WTC11 (cell line): ENCODE measurements around the gene PIP4K2A. TPM values are rescaled to one million over a fixed set of nuclear protein-coding genes. Genes with fewer than 3 reads are reported as not detected.

ENCODE experiments used
- ATAC-seq: fragments of 200-7000 bp; cut with Tn5 transposase; 2 replicates; pipeline ENCODE4 v1.10.0; 2021; ENCODE audit warnings: mild to moderate bottlenecking, moderate library complexity
- CTCF ChIA-PET: fragments of 300-600 bp; sonication (Branson Sonifier 250); formaldehyde crosslinking; loops from one replicate; lab custom pipeline; 2021; ENCODE audit warnings: antibody characterized with exemption; lab: Charles Lee
- POLR2A ChIA-PET: fragments of 350-600 bp; sonication (Branson Sonifier 250); formaldehyde crosslinking; loops from one replicate; lab custom pipeline; 2021; ENCODE audit warnings: antibody characterized with exemption; lab: Charles Lee
- DNase-seq: peaks from one replicate; pipeline ENCODE4 v3.0.0; 2021; ENCODE audit warnings: low spot score
- H3K27ac Mint-ChIP-seq: 2 replicates; pipeline ENCODE4 v1.8.0; 2021; ENCODE audit warnings: mixed read lengths
- H3K27me3 Mint-ChIP-seq: 2 replicates; pipeline ENCODE4 v1.8.0; 2021; ENCODE audit warnings: low read depth, mild to moderate bottlenecking, moderate library complexity, mixed read lengths
- H3K36me3 Mint-ChIP-seq: 2 replicates; pipeline ENCODE4 v1.8.0; 2021; ENCODE audit warnings: mixed read lengths
- H3K4me1 Mint-ChIP-seq: 2 replicates; pipeline ENCODE4 v1.8.0; 2022; ENCODE audit warnings: mixed read lengths
- H3K4me3 Mint-ChIP-seq: 2 replicates; pipeline ENCODE4 v1.8.0; 2021; ENCODE audit warnings: mild to moderate bottlenecking, moderate library complexity, mixed read lengths
- H3K9me3 Mint-ChIP-seq: 2 replicates; pipeline ENCODE4 v1.8.0; 2021; ENCODE audit warnings: mixed read lengths
- CREM ChIP-seq: sonication (generic); formaldehyde crosslinking; IDR thresholded peaks from 2 replicates; pipeline ENCODE4 v1.8.1; 2022; ENCODE audit warnings: mild to moderate bottlenecking, missing genetic modification reagents, moderate library complexity
- E2F1 ChIP-seq: sonication (generic); formaldehyde crosslinking; IDR thresholded peaks from 2 replicates; pipeline ENCODE4 v1.8.0; 2022; ENCODE audit warnings: mild to moderate bottlenecking, missing genetic modification reagents
- ELF4 ChIP-seq: sonication (generic); formaldehyde crosslinking; IDR thresholded peaks from 2 replicates; pipeline ENCODE4 v1.8.1; 2022; ENCODE audit warnings: low read depth, mild to moderate bottlenecking, moderate library complexity, missing genetic modification reagents
- EMX1 ChIP-seq: fragments of 250-450 bp; sonication (Bioruptor Pico); IDR thresholded peaks from 2 replicates; pipeline ENCODE4 v1.8.0; 2021; ENCODE audit warnings: mild to moderate bottlenecking
- FOXP1 ChIP-seq: sonication (generic); formaldehyde crosslinking; IDR thresholded peaks from 2 replicates; pipeline ENCODE4 v1.8.0; 2022; ENCODE audit warnings: missing genetic modification reagents, mild to moderate bottlenecking, moderate library complexity, borderline replicate concordance
- FOXP4 ChIP-seq: sonication (generic); formaldehyde crosslinking; IDR thresholded peaks from 2 replicates; pipeline ENCODE4 v1.8.0; 2022; ENCODE audit warnings: mild to moderate bottlenecking, missing genetic modification reagents
- IRF2 ChIP-seq: sonication (generic); formaldehyde crosslinking; IDR thresholded peaks from 2 replicates; pipeline ENCODE4 v1.8.0; 2022; ENCODE audit warnings: low read depth, missing genetic modification reagents, borderline replicate concordance
- MXD4 ChIP-seq: fragments of 250-450 bp; sonication (Bioruptor Pico); IDR thresholded peaks from 2 replicates; pipeline ENCODE4 v1.8.0; 2021; ENCODE audit warnings: mild to moderate bottlenecking, moderate library complexity, borderline replicate concordance
- MYBL2 ChIP-seq: sonication (generic); formaldehyde crosslinking; IDR thresholded peaks from 2 replicates; pipeline ENCODE4 v1.8.1; 2023; ENCODE audit warnings: mild to moderate bottlenecking, moderate library complexity, missing genetic modification reagents
- NFE2L1 ChIP-seq: sonication (generic); formaldehyde crosslinking; IDR thresholded peaks from 2 replicates; pipeline ENCODE4 v1.8.1; 2023; ENCODE audit warnings: missing genetic modification reagents
- NFYB ChIP-seq: sonication (generic); formaldehyde crosslinking; conservative IDR thresholded peaks from 2 replicates; pipeline ENCODE4 v1.8.0; 2022; ENCODE audit warnings: low read depth, missing genetic modification reagents
- RELA ChIP-seq: sonication (generic); formaldehyde crosslinking; IDR thresholded peaks from 2 replicates; pipeline ENCODE4 v1.8.1; 2022; ENCODE audit warnings: missing genetic modification reagents, mild to moderate bottlenecking, borderline replicate concordance
- TCF7 ChIP-seq: sonication (generic); formaldehyde crosslinking; IDR thresholded peaks from 2 replicates; pipeline ENCODE4 v1.8.0; 2022; ENCODE audit warnings: mild to moderate bottlenecking, low read depth, missing genetic modification reagents, moderate library complexity
- TP53 ChIP-seq: sonication (generic); formaldehyde crosslinking; IDR thresholded peaks from 2 replicates; pipeline ENCODE4 v1.8.1; 2023; ENCODE audit warnings: mild to moderate bottlenecking, missing genetic modification reagents
- ZNF263 ChIP-seq: sonication (generic); formaldehyde crosslinking; IDR thresholded peaks from 2 replicates; pipeline ENCODE4 v1.8.1; 2022; ENCODE audit warnings: low read depth, mild to moderate bottlenecking, moderate library complexity, missing genetic modification reagents
- ZNF317 ChIP-seq: sonication (generic); formaldehyde crosslinking; IDR thresholded peaks from 2 replicates; pipeline ENCODE4 v1.8.1; 2023; ENCODE audit warnings: low read depth, mild to moderate bottlenecking, moderate library complexity, missing genetic modification reagents, borderline replicate concordance
- ZNF416 ChIP-seq: fragments of 250-450 bp; sonication (Bioruptor Pico); IDR thresholded peaks from 2 replicates; pipeline ENCODE4 v1.9.0; 2021; ENCODE audit warnings: mild to moderate bottlenecking, inconsistent platforms
- total RNA-seq: library from RNA; stranded (reverse); gene quantifications from 3 replicates; pipeline ENCODE4 v1.2.3, GENCODE V29; 2021
- TF ChIP-seq, protein P1 (sequence below): fragments of 250-450 bp; sonication (Bioruptor Pico); IDR thresholded peaks from 2 replicates; pipeline ENCODE4 v1.9.0; 2021; ENCODE audit warnings: mild to moderate bottlenecking
- TF ChIP-seq, protein P2 (sequence below): sonication (generic); formaldehyde crosslinking; IDR thresholded peaks from 2 replicates; pipeline ENCODE4 v1.8.1; 2023; ENCODE audit warnings: mild to moderate bottlenecking, missing genetic modification reagents, moderate library complexity
- TF ChIP-seq, protein P3 (sequence below): sonication (generic); formaldehyde crosslinking; IDR thresholded peaks from 2 replicates; pipeline ENCODE4 v1.8.1; 2023; ENCODE audit warnings: mild to moderate bottlenecking, missing genetic modification reagents
- TF ChIP-seq, protein P4 (sequence below): sonication (generic); formaldehyde crosslinking; IDR thresholded peaks from 2 replicates; pipeline ENCODE4 v1.8.1; 2022; ENCODE audit warnings: mild to moderate bottlenecking, moderate library complexity, missing genetic modification reagents

PIP4K2A gene
- total RNA-seq, 1 experiment from 2014 or later, result 47.5 TPM

DNA sequence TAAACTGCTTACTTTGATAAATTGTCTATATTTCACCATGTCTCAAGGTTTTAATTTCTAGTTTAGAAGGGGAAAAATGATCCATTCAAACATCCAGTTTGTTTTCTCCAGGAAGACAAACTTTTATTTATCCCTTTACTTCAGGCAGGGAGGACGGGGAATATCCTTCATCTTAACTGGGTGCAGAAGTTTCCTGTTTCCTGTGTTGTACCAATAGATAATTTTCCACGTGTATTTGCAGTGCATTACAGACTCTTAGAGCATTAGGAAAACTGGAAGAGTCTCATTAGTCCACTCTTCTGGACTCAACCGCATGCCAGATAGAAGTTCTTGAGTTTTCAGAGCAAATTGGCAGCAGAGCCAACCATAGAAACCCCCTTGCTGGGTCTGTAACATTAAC is 39.4 kb upstream of the PIP4K2A start:
- no peak overlapping the region for H3K27ac Mint-ChIP-seq
- H3K27me3 Mint-ChIP-seq, result no peaks in the 10 kb centered on the region
- DNase-seq (no peak), ATAC-seq (no peak)
- peaks cover 3% of the 10 kb centered on the region; the same call in 1 of the 2 replicates for H3K9me3 Mint-ChIP-seq
- 0 out of 2 replicates have a peak, but pooled peaks cover 3% of the 10 kb centered on the region for H3K4me1 Mint-ChIP-seq
- H3K4me3 Mint-ChIP-seq, result no peak overlapping the region
- TF ChIP-seq IRF2 (CRISPR knock-in tag), result no peak
- no peak for TF ChIP-seq NFYB
- TF ChIP-seq RELA (CRISPR knock-in tag), result no peak
- TF ChIP-seq TP53 (CRISPR knock-in tag), result no peak
- no peak for TF ChIP-seq FOXP1
- TF ChIP-seq MXD4 (CRISPR knock-in tag), result no peak
- TF ChIP-seq ZNF317 (CRISPR knock-in tag), result no peak
- TF ChIP-seq ELF4 (CRISPR knock-in tag), result no peak
- TF ChIP-seq, protein P1, sequence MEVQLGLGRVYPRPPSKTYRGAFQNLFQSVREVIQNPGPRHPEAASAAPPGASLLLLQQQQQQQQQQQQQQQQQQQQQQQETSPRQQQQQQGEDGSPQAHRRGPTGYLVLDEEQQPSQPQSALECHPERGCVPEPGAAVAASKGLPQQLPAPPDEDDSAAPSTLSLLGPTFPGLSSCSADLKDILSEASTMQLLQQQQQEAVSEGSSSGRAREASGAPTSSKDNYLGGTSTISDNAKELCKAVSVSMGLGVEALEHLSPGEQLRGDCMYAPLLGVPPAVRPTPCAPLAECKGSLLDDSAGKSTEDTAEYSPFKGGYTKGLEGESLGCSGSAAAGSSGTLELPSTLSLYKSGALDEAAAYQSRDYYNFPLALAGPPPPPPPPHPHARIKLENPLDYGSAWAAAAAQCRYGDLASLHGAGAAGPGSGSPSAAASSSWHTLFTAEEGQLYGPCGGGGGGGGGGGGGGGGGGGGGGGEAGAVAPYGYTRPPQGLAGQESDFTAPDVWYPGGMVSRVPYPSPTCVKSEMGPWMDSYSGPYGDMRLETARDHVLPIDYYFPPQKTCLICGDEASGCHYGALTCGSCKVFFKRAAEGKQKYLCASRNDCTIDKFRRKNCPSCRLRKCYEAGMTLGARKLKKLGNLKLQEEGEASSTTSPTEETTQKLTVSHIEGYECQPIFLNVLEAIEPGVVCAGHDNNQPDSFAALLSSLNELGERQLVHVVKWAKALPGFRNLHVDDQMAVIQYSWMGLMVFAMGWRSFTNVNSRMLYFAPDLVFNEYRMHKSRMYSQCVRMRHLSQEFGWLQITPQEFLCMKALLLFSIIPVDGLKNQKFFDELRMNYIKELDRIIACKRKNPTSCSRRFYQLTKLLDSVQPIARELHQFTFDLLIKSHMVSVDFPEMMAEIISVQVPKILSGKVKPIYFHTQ (CRISPR knock-in tag), result no peak
- no peak for TF ChIP-seq NFE2L1 (CRISPR knock-in tag)
- TF ChIP-seq, protein P2, sequence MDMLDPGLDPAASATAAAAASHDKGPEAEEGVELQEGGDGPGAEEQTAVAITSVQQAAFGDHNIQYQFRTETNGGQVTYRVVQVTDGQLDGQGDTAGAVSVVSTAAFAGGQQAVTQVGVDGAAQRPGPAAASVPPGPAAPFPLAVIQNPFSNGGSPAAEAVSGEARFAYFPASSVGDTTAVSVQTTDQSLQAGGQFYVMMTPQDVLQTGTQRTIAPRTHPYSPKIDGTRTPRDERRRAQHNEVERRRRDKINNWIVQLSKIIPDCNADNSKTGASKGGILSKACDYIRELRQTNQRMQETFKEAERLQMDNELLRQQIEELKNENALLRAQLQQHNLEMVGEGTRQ, result no peak
- TF ChIP-seq E2F1 (CRISPR knock-in tag), result no peak
- no peak for TF ChIP-seq FOXP4 (CRISPR knock-in tag)
- TF ChIP-seq, protein P3, sequence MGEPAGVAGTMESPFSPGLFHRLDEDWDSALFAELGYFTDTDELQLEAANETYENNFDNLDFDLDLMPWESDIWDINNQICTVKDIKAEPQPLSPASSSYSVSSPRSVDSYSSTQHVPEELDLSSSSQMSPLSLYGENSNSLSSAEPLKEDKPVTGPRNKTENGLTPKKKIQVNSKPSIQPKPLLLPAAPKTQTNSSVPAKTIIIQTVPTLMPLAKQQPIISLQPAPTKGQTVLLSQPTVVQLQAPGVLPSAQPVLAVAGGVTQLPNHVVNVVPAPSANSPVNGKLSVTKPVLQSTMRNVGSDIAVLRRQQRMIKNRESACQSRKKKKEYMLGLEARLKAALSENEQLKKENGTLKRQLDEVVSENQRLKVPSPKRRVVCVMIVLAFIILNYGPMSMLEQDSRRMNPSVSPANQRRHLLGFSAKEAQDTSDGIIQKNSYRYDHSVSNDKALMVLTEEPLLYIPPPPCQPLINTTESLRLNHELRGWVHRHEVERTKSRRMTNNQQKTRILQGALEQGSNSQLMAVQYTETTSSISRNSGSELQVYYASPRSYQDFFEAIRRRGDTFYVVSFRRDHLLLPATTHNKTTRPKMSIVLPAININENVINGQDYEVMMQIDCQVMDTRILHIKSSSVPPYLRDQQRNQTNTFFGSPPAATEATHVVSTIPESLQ, result no peak
- no peak for TF ChIP-seq ZNF416 (CRISPR knock-in tag)
- no peak for TF ChIP-seq ZNF263 (CRISPR knock-in tag)
- no peak for TF ChIP-seq MYBL2 (CRISPR knock-in tag)
- CTCF ChIA-PET, result no interaction called here
- POLR2A ChIA-PET, result no interaction called here
- no peaks in the 10 kb centered on the region for H3K36me3 Mint-ChIP-seq

GRCh38 chr10:22752272-22752889 is 38.0 kb upstream of the PIP4K2A start:
- H3K4me1 Mint-ChIP-seq, result 0 out of 2 replicates have a peak, but pooled peaks cover 3% of the 10 kb centered on the region
- no peak for TF ChIP-seq EMX1 (CRISPR knock-in tag)
- TF ChIP-seq, protein P4, sequence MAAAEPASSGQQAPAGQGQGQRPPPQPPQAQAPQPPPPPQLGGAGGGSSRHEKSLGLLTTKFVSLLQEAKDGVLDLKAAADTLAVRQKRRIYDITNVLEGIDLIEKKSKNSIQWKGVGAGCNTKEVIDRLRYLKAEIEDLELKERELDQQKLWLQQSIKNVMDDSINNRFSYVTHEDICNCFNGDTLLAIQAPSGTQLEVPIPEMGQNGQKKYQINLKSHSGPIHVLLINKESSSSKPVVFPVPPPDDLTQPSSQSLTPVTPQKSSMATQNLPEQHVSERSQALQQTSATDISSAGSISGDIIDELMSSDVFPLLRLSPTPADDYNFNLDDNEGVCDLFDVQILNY (CRISPR knock-in tag), result no peak
- TF ChIP-seq E2F1 (CRISPR knock-in tag), result no peak
- no peak for TF ChIP-seq NFYB
- no peak for TF ChIP-seq CREM (CRISPR knock-in tag)
- no peak for TF ChIP-seq FOXP1
- no peak for TF ChIP-seq TCF7 (CRISPR knock-in tag)
- TF ChIP-seq, all 79 proteins: peak for 0
- Mint-ChIP-seq H3K4me3 (no peak overlapping the region), H3K27ac (no peak overlapping the region), H3K9me3 (peaks cover 8% of the 10 kb centered on the region), H3K27me3 (no peaks in the 10 kb centered on the region), H3K36me3 (no peaks in the 10 kb centered on the region)
- POLR2A ChIA-PET, result no interaction called here
- no peak for ATAC-seq
- no peak for DNase-seq
- CTCF ChIA-PET, result no interaction called here
